ENCODE data around the gene TMEM135.

DNA sequence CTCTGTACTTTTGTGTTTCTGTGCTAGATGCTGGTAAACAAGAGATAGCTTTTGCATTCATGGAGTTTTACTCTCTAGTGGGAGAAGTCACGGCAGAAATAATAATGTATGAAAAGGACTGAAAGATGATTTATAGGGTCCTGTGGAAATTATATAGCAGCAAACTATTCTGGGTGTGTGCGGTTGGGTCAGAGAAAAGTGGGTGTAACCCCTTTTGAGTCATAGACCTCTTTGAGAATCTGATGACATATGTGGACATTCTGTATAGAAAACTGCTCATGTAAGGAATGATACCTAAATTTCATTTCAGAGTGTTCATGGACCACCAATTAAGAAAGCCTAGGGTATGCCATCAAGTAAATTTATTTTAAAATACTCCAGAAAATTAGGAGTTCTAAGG lies 54.4 kb downstream of the TMEM135 start:
- TF ChIP-seq YY1 (IDR thresholded peaks at IDR 0.05; ENCODE audit: insufficient read depth, insufficient read length) (no peak), ZNF274 (IDR thresholded peaks at IDR 0.05; ENCODE audit: low read depth, low read length) (no peak), SUZ12 (IDR thresholded peaks at IDR 0.05; ENCODE audit: extremely low read depth, insufficient read depth, insufficient read length) (no peak)

Data from NT2/D1 (cell line).